ENCODE data around the gene FRMD8. TPM values are rescaled to one million over a fixed set of nuclear protein-coding genes. Genes with fewer than 3 reads are reported as not detected.

The FRMD8 gene
- total and polyA plus RNA-seq, 9 of the 15 experiments (the other 6 are each of a cell fraction or from before 2014, with no cell fraction given), result 4.5 to 54.5 (median 15.8) TPM

- TF ChIP-seq SMAD1 (IDR thresholded peaks at IDR 0.05; ENCODE audit: low read depth, low read length, partially characterized antibody) (no peak), USF2 (CRISPR knock-in tag; IDR thresholded peaks at IDR 0.05) (no peak), FOXA3 (CRISPR knock-in tag; conservative IDR thresholded peaks at IDR 0.05 in 1 of 2, IDR thresholded peaks at IDR 0.05 in 1 of 2) (no peak), ZBTB34 (CRISPR knock-in tag; IDR thresholded peaks at IDR 0.05) (no peak), ZNF398 (CRISPR knock-in tag; IDR thresholded peaks at IDR 0.05) (no peak), PKNOX1 (IDR thresholded peaks at IDR 0.05) (peak; percentile 16; the same call in 1 of the 2 replicates), MECOM (CRISPR knock-in tag; IDR thresholded peaks at IDR 0.05) (no peak), TAF1 (IDR thresholded peaks at IDR 0.05; ENCODE audit: control insufficient read depth, extremely low read depth, insufficient read depth, low read length, severe bottlenecking) (peak; percentile 27), CBFA2T2 (conservative IDR thresholded peaks at IDR 0.05) (no peak), TOE1 (IDR thresholded peaks at IDR 0.05; ENCODE audit: borderline replicate concordance) (peak; percentile 58), TOE1 (CRISPR knock-in tag; IDR thresholded peaks at IDR 0.05; ENCODE audit: borderline replicate concordance, low read depth) (no peak)
Observed at GRCh38 chr11:65420979-65421793, 34.7 kb downstream of the FRMD8 start (continued).

All from K562 (cell line).